Body of pancreas (tissue), 4 donors: ENCODE results near the gene DNMT3A. TPM values are rescaled to one million over a fixed set of nuclear protein-coding genes. Genes with fewer than 3 reads are reported as not detected.

Source experiments
- ATAC-seq: fragments of 150-250 bp; one replicate; pipeline ENCODE4 v1.9.1; 2016
- DNase-seq, 4 donors: peaks; one replicate each; pipeline ENCODE4 v3.0.0-alpha.2; 2019
- H3K27ac ChIP-seq, 4 donors: fragments of 200-600 bp; sonication (generic); 1 replicate in 3 of 4; 2 replicates in 1 of 4; pipeline versions ENCODE4 v1.5.1 to v1.6.1; 2016 to 2019; ENCODE audit warnings: mild to moderate bottlenecking in 1 of 4, mixed read lengths in 1 of 4, moderate library complexity in 1 of 4
- H3K27me3 ChIP-seq, 2 donors: fragments of 200-600 bp; sonication (generic); one replicate each; pipeline ENCODE4 v1.6.0; 2016; ENCODE audit warnings: mild to moderate bottlenecking in 1 of 2
- H3K36me3 ChIP-seq, 2 donors: fragments of 200-600 bp; sonication (generic); replicated peaks in 1 of 2; 2 replicates each; pipeline ENCODE4 v1.5.1; 2016; ENCODE audit warnings: low read depth in 2 of 2; ENCODE audit not compliant: insufficient read depth in 1 of 2
- H3K4me1 ChIP-seq: fragments of 200-600 bp; sonication (generic); one replicate; pipeline ENCODE4 v1.6.0; 2016
- H3K4me3 ChIP-seq, 2 donors: fragments of 200-600 bp; sonication (generic); 1 replicate in 1 of 2; 2 replicates in 1 of 2; pipeline ENCODE4 v1.5.1; 2016 to 2019
- H3K9me3 ChIP-seq, 3 donors: fragments of 200-600 bp; sonication (generic); 1 replicate in 2 of 3; 2 replicates in 1 of 3; pipeline ENCODE4 v1.5.1; 2016
- POLR2A ChIP-seq, 3 donors: fragments of 450-650 bp; IDR thresholded peaks; one replicate each; pipeline ENCODE4 v1.6.1; 2016; ENCODE audit warnings: antibody characterized with exemption in 3 of 3, mild to moderate bottlenecking in 2 of 3
- WGBS, 2 donors: methylation state at CpG; one replicate each; pipeline ENCODE4 v1.1.5; 2017; 5-methylcytosine and 5-hydroxymethylcytosine counted together
- intact Hi-C: fragments of 100-400 bp; cut with DNase I; formaldehyde crosslinking; loops from one replicate; pipeline ENCODE4 v1.15.1; 2023
- total RNA-seq, 2 donors: library from RNA; depleted of rRNA; stranded (reverse); fragments of >200 nt; gene quantifications; one replicate each; pipeline ENCODE4 v1.1.0, GENCODE V29; 2016
- TF ChIP-seq, protein P1 (sequence below), 7 experiments: fragments of 450-650 bp in 4 of 7; fragments of 200-600 bp in 3 of 7; sonication (generic) in 3 of 7; IDR thresholded peaks; one replicate each; pipeline ENCODE4 v1.5.1; 2016 to 2019; ENCODE audit warnings: antibody characterized with exemption in 7 of 7

Gene DNMT3A
- total RNA-seq, 2 donors from 2014 or later = 18.7 to 27.4 TPM

DNA sequence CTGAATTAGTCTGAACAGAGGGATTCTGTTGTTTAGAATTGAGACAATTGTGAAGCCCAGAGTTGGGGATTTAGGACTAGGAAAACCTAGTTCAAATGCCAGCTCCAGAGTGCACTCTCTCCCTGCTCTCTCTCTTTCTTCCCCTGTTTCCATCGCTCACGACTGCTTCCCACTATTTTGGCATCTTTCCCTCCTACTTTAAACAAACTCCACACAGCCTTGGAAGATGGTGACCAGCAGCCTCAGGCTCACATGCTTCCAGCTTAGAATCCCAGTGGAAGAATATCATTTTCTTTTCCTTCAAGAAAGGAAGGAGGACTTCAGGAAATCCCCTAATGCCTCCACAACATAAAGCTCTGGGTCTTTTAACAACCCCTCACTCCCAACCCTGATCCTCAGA lies 6.1 kb upstream of the DNMT3A start:
- H3K27me3 ChIP-seq = no peaks in the 10 kb centered on the region
- no peaks in the 10 kb centered on the region for H3K9me3 ChIP-seq
- H3K36me3 ChIP-seq = no peaks in the 10 kb centered on the region
- DNase-seq (no peak), ATAC-seq (no peak)
- WGBS, 2 donors = 20 to 25% methylated on average over 2 of the region's 2 CpGs
- H3K4me3 ChIP-seq = no peak overlapping the region
- intact Hi-C loops = loop anchor here (10.0 kb wide), 1 partner anchor 177 kb away; no protein-coding TSS in a partner anchor
- H3K27ac ChIP-seq = no peak overlapping the region
- H3K4me1 ChIP-seq = peaks cover 2% of the 10 kb centered on the region
- TF ChIP-seq, protein P1, sequence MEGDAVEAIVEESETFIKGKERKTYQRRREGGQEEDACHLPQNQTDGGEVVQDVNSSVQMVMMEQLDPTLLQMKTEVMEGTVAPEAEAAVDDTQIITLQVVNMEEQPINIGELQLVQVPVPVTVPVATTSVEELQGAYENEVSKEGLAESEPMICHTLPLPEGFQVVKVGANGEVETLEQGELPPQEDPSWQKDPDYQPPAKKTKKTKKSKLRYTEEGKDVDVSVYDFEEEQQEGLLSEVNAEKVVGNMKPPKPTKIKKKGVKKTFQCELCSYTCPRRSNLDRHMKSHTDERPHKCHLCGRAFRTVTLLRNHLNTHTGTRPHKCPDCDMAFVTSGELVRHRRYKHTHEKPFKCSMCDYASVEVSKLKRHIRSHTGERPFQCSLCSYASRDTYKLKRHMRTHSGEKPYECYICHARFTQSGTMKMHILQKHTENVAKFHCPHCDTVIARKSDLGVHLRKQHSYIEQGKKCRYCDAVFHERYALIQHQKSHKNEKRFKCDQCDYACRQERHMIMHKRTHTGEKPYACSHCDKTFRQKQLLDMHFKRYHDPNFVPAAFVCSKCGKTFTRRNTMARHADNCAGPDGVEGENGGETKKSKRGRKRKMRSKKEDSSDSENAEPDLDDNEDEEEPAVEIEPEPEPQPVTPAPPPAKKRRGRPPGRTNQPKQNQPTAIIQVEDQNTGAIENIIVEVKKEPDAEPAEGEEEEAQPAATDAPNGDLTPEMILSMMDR (IDR thresholded peaks at IDR 0.05) = no peak

DNA sequence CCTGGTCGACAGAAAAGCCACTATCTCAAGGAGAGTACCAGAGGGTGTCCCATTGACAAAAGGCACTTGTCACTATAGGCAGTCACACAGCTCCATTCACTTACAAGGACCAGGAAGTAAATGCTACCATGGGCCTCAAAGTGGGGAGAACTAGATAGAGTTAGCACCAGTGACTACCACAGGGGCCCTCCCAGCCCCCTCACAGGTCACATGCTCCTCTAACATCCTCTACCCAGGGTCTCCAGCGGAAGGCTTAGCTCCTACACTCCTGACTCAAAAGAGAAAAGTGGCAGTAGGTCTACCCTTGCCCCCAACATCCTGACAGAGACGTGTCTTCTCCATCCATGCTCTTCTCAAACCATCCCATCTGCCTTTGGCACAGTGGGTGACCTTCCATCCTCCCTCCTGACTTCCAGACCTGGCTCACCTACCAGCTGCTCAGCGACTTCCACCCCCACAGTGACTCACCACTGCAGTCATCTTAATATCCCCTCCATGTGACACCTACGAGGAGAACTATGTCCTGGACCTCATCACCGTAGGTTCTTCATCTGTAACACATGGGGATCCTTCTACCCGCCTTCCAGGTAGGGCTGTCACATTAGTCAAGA lies 5.6 kb upstream of the DNMT3A start:
- intact Hi-C loops = loop anchor here (10.0 kb wide), 1 partner anchor 177 kb away; no protein-coding TSS in a partner anchor
- H3K4me3 ChIP-seq = no peak overlapping the region
- 58 to 74% methylated on average over 7 of the region's 7 CpGs for WGBS, 2 donors
- no peaks in the 10 kb centered on the region for H3K27me3 ChIP-seq
- no peaks in the 10 kb centered on the region for H3K9me3 ChIP-seq
- no peak for ATAC-seq
- TF ChIP-seq, protein P1 (IDR thresholded peaks at IDR 0.05) = no peak
- TF ChIP-seq POLR2A (IDR thresholded peaks at IDR 0.05) = no peak
- DNase-seq = no peak
- H3K27ac ChIP-seq = no peak overlapping the region
- peaks cover 6% of the 10 kb centered on the region for H3K4me1 ChIP-seq
- no peaks in the 10 kb centered on the region for H3K36me3 ChIP-seq

DNA sequence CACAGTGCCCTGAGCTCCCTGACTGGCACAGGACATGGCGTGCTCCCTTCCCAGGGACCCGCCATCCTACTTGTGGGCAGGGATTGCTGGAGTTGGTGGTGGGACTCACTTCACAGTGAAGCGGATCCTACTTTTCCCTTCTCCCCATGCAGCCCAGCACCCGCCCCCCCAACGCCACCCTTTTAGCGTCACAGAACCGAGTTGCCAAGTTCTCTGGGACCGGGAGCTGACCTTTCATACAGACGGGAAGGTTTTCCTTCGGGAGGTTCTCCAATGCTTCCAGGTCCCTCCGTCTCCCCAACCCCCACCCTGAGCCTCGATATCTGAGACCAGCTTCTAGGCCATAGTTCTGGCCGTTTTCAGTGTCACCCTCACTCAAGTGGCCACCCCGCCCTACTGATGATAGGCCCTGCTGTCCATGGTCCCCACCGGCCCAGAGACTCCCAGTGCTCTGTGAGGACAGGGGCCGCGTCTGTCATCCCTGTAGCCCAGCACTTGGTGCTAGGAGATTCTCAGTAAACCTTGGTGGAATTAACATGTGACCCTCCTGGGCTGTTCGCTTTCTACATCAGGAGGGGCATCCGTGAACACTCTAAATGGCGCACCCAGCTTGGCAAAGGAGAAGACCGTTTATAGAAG lies 1.6 kb upstream of the DNMT3A start:
- TF ChIP-seq POLR2A (IDR thresholded peaks at IDR 0.05) = no peak
- TF ChIP-seq, protein P1 (IDR thresholded peaks at IDR 0.05) = no peak
- ATAC-seq (no peak), DNase-seq (no peak)
- Histone ChIP-seq H3K4me1 (peaks cover 22% of the 10 kb centered on the region), H3K9me3 (no peaks in the 10 kb centered on the region), H3K27me3 (no peaks in the 10 kb centered on the region), H3K4me3 (no peak overlapping the region), H3K27ac (no peak overlapping the region), H3K36me3 (no peaks in the 10 kb centered on the region)
- intact Hi-C loops = loop anchor here (10.0 kb wide), 1 partner anchor 181 kb away; no protein-coding TSS in a partner anchor
- WGBS, 2 donors = 80 to 86% methylated on average over 14 to 21 of the region's 21 CpGs

DNA sequence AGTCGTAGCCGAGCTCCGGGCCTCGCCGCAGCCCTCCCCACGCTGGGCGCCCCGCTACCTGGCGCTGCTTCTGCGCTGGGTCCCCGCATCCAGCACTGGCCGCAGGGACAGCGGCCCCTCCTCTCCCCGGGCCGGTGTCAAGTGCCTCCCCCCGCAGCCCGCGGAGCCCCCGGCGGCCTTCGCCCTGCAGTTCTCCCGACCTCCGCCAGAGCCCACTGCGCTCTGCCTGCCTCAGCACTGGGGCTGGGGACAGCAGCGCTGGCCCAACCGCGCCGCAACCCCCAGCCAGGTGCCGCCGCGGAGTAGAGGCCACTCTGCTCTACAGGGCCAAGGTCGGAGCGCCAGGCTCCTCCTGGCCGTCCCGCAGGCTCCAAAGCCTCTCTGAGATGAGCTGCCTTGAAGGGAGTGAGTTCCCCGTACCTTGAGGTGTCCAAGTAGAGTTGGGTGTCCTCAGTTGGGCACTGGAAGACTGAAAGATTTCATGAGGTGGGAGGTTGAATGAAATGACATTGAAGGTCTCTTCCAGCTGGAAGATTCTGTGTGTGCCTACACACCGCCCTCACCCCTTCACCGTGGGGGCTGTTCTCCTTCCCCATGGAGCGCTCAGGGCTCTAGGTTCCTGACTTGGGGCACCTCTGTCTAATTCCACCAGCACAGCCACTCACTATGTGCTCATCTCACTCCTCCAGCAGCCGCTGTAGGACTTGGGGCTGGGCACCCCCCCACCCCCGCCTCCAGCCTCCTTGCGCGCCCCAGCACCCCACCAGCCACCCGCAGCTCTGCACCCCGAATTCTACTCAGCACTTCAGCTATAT lies 854 bp upstream of the DNMT3A start:
- no peaks in the 10 kb centered on the region for H3K36me3 ChIP-seq
- TF ChIP-seq POLR2A (IDR thresholded peaks at IDR 0.05) = peak in 2 of 3 donors; percentile 36 to 42
- TF ChIP-seq, protein P1 (IDR thresholded peaks at IDR 0.05) = peak; percentile 97 to 99 (median 99)
- peak; percentile 84 to 89 (median 86) for DNase-seq
- H3K4me3 ChIP-seq = peak overlapping the region in 1 of 2 donors; percentile 74
- no peaks in the 10 kb centered on the region for H3K9me3 ChIP-seq
- no peaks in the 10 kb centered on the region for H3K27me3 ChIP-seq
- H3K27ac ChIP-seq = peak overlapping the region; percentile 62 to 86 (median 73)
- intact Hi-C loops = loop anchor here (10.0 kb wide), 1 partner anchor 182 kb away; no protein-coding TSS in a partner anchor
- peaks cover 26% of the 10 kb centered on the region for H3K4me1 ChIP-seq
- ATAC-seq = peak; percentile 85
- WGBS, 2 donors = 17 to 83% methylated on average over 2 to 36 of the region's 45 CpGs
